ENCODE results near the gene SLC10A3. TPM values are rescaled to one million over a fixed set of nuclear protein-coding genes. Genes with fewer than 3 reads are reported as not detected.

SLC10A3 gene
- total and polyA plus RNA-seq, 8 donors: 13.3 to 26.8 (median 18.6) TPM

- H3K36me3 ChIP-seq: peaks cover 0 to 60% of the 10 kb centered on the region in 2 donors
- no peak for TF ChIP-seq CTCF (IDR thresholded peaks at IDR 0.05)
- DNase-seq: no peak
- H3K27ac ChIP-seq: no peak overlapping the region
- intact Hi-C loops (cut with DNase I): no loop called here
- H3K4me3 ChIP-seq: no peak overlapping the region
- no peak for ATAC-seq
- H3K4me1 ChIP-seq: peaks cover 0 to 13% of the 10 kb centered on the region in 2 donors
- H3K9me3 ChIP-seq: no peaks in the 10 kb centered on the region
- no peaks in the 10 kb centered on the region for H3K27me3 ChIP-seq
Measured at GRCh38 chrX:154446430-154446829, 44.0 kb downstream of the SLC10A3 start.

GRCh38 chrX:154445776-154446175 is 44.7 kb downstream of the SLC10A3 start:
- peaks cover 0 to 60% of the 10 kb centered on the region in 2 donors for H3K36me3 ChIP-seq
- no peaks in the 10 kb centered on the region for H3K9me3 ChIP-seq
- intact Hi-C loops (cut with DNase I): no loop called here
- no peak for DNase-seq
- peaks cover 0 to 13% of the 10 kb centered on the region in 2 donors for H3K4me1 ChIP-seq
- H3K27me3 ChIP-seq: no peaks in the 10 kb centered on the region
- no peak overlapping the region for H3K4me3 ChIP-seq
- no peak for ATAC-seq
- H3K27ac ChIP-seq: no peak overlapping the region
- TF ChIP-seq CTCF (IDR thresholded peaks at IDR 0.05): no peak

GRCh38 chrX:154444755-154445246 is 45.6 kb downstream of the SLC10A3 start:
- intact Hi-C loops (cut with DNase I): no loop called here
- Histone ChIP-seq H3K4me3 (peak overlapping the region; percentile 44 to 66), H3K4me1 (peaks cover 0 to 13% of the 10 kb centered on the region in 2 donors), H3K27me3 (no peaks in the 10 kb centered on the region), H3K27ac (peak overlapping the region in 1 of 2 donors; percentile 74), H3K9me3 (no peaks in the 10 kb centered on the region), H3K36me3 (peaks cover 0 to 60% of the 10 kb centered on the region in 2 donors)
- no peak for DNase-seq
- TF ChIP-seq CTCF (IDR thresholded peaks at IDR 0.05): no peak
- ATAC-seq: no peak

GRCh38 chrX:154443992-154444754 is 46.3 kb downstream of the SLC10A3 start, which contains the start of gene FAM50A:
Gene FAM50A (plus strand): TSS chrX:154444141. CDS start chrX:154444236, 95 bp downstream.
- Histone ChIP-seq H3K36me3 (peaks cover 0 to 59% of the 10 kb centered on the region in 2 donors), H3K4me1 (peaks cover 0 to 13% of the 10 kb centered on the region in 2 donors), H3K9me3 (no peaks in the 10 kb centered on the region), H3K27me3 (no peaks in the 10 kb centered on the region), H3K4me3 (peak within 1 kb of the TSS; percentile 44 to 66), H3K27ac (peak within 1 kb of the TSS; percentile 67 to 74)
- no peak for TF ChIP-seq CTCF (IDR thresholded peaks at IDR 0.05)
- ATAC-seq: peak; percentile 89
- intact Hi-C loops (cut with DNase I): no loop called here
- DNase-seq: peak in 3 of 4 donors; percentile 74 to 94 (median 79)

GRCh38 chrX:154443479-154443910 is 46.9 kb downstream of the SLC10A3 start:
- no peak for DNase-seq
- peak overlapping the region; percentile 58 to 67 for H3K27ac ChIP-seq
- ATAC-seq: peak; percentile 5
- H3K4me1 ChIP-seq: peaks cover 0 to 19% of the 10 kb centered on the region in 2 donors
- peaks cover 0 to 56% of the 10 kb centered on the region in 2 donors for H3K36me3 ChIP-seq
- intact Hi-C loops (cut with DNase I): no loop called here
- no peaks in the 10 kb centered on the region for H3K27me3 ChIP-seq
- H3K9me3 ChIP-seq: no peaks in the 10 kb centered on the region
- H3K4me3 ChIP-seq: peak overlapping the region in 1 of 2 donors; percentile 66
- TF ChIP-seq CTCF (IDR thresholded peaks at IDR 0.05): no peak

All from left lung (tissue), 10 donors.